Esophagus squamous epithelium (tissue), 4 donors: Measurements from ENCODE around the gene OBSCN.
"Not testable (repeated sequence)": the region's sequence is repeated elsewhere in the genome, so short reads cannot be mapped to it uniquely, and the experiment has no call there.

Source experiments
- POLR2A ChIP-seq, 4 donors: fragments of 450-650 bp; IDR thresholded peaks; one replicate each; pipeline ENCODE4 v1.6.1; 2017; ENCODE audit warnings: antibody characterized with exemption in 4 of 4, mild to moderate bottlenecking in 4 of 4, moderate library complexity in 3 of 4
- TF ChIP-seq, protein P1 (sequence below), 6 experiments: fragments of 450-650 bp in 4 of 6; fragments of 200-600 bp in 2 of 6; sonication (generic) in 2 of 6; IDR thresholded peaks; one replicate each; pipeline ENCODE4 v1.5.1; 2016 to 2019; ENCODE audit warnings: antibody characterized with exemption in 6 of 6, mild to moderate bottlenecking in 4 of 6, moderate library complexity in 4 of 6

GRCh38 chr1:228188249-228188648 is 19.6 kb upstream of the OBSCN start:
- TF ChIP-seq, protein P1, sequence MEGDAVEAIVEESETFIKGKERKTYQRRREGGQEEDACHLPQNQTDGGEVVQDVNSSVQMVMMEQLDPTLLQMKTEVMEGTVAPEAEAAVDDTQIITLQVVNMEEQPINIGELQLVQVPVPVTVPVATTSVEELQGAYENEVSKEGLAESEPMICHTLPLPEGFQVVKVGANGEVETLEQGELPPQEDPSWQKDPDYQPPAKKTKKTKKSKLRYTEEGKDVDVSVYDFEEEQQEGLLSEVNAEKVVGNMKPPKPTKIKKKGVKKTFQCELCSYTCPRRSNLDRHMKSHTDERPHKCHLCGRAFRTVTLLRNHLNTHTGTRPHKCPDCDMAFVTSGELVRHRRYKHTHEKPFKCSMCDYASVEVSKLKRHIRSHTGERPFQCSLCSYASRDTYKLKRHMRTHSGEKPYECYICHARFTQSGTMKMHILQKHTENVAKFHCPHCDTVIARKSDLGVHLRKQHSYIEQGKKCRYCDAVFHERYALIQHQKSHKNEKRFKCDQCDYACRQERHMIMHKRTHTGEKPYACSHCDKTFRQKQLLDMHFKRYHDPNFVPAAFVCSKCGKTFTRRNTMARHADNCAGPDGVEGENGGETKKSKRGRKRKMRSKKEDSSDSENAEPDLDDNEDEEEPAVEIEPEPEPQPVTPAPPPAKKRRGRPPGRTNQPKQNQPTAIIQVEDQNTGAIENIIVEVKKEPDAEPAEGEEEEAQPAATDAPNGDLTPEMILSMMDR (IDR thresholded peaks at IDR 0.05), result not testable (repeated sequence)
- not testable (repeated sequence) for TF ChIP-seq POLR2A (IDR thresholded peaks at IDR 0.05)
